HFF-Myc (cell line): Measurements from ENCODE around the gene RUNX1.
A peak's percentile ranks its signal among the peaks of the same experiment; 100 is the strongest.

Source experiments
- DNase-seq: peaks from one replicate; pipeline ENCODE4 v3.0.0-alpha.2; 2011; ENCODE audit warnings: low read depth; ENCODE audit errors: extremely low read depth
- H3K4me3 ChIP-seq: replicated peaks from 2 replicates; pipeline ENCODE4 v1.5.1; 2011; ENCODE audit warnings: low read depth, mild to moderate bottlenecking, control low read depth, low read length
- CTCF ChIP-seq: IDR thresholded peaks from 2 replicates; pipeline ENCODE4 v1.5.1; 2012; ENCODE audit warnings: mild to moderate bottlenecking, low read depth, low read length, control low read depth; ENCODE audit errors: missing control alignments

RUNX1 gene

GRCh38 chr21:34761758-34762330 is 287.3 kb downstream of the RUNX1 start:
- no peak for TF ChIP-seq CTCF
- no peak for DNase-seq

GRCh38 chr21:34754690-34755647 is 294.1 kb downstream of the RUNX1 start:
- TF ChIP-seq CTCF: no peak
- no peak for DNase-seq
- no peak overlapping the region for H3K4me3 ChIP-seq

More at GRCh38 chr21:34761758-34762330, 287.3 kb downstream of the RUNX1 start:
- no peak overlapping the region for H3K4me3 ChIP-seq

DNA sequence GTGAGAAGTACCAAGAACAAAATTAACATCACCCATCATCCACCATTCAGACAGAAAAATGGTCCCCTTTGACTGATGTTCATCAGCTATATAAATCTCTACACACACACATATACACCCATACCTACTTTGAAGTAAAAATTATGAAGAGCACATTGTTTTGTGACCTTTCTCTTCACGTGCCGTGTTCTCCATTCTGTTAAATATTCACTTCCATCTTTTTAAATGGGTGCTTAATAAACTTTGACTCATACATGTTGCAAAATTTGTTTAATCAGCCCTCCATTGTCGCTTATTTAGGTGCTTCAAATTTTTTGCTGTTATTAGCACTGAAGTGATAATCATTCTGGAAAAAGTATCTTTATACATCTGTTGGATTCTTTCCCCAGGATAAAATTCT is 300.2 kb downstream of the RUNX1 start:
- DNase-seq: no peak
- H3K4me3 ChIP-seq: no peak overlapping the region
- no peak for TF ChIP-seq CTCF

DNA sequence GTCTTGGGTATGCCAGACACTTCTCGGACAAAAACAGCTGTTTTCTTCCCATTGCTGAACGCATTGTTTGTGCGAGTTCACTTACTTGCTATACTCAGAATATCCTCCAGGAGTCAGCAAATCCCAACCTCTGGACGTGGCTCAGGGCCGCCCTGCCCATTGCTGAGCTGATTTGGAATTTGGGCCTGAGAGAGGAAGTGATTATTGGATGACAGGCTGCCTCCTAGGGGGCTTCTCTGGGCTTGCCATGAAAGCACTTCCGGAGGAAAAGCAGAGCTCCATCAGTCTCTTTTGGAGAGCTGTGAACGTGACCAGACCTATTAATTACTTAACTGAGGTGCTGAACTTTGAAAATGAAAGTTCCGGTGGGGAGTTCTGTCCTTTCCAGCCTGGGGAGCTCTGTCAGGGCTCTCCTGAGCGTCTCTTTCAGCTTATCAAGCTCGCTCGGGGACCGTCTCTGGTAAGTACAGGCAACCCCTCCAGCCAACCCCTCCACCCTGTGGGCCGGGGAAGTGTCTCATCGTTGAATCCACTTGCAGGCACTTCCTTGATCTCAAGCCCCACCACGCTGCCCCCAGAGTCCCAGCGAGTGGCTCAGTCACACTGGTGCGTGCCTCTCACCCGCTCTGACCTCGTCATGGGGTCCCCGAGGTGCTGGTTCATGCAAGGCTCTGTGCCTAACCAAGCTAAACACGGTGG is 303.4 kb downstream of the RUNX1 start:
- peak; percentile 80 for TF ChIP-seq CTCF
- H3K4me3 ChIP-seq: no peak overlapping the region
- peak; percentile 76 for DNase-seq

DNA sequence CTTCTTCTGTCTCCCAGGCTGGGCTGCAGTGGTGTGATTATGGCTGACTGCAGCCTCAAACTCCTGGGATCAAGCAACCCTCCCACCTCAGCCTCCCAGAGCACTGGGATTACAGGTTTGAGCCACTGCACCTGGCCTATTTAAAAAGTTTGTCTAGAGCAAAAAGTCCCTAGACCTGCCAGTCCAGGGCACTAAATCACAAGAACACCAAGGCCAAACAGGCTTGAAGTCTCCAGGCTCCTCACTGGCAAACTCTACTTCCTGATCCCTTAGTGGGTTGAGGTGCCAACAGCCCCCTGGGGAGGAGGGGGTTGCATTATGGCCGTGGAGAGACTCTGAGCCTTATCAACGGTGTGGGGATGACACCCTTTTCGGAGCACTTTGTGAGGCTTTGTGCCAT is 304.3 kb downstream of the RUNX1 start:
- H3K4me3 ChIP-seq: no peak overlapping the region
- no peak for TF ChIP-seq CTCF
- DNase-seq: no peak

DNA sequence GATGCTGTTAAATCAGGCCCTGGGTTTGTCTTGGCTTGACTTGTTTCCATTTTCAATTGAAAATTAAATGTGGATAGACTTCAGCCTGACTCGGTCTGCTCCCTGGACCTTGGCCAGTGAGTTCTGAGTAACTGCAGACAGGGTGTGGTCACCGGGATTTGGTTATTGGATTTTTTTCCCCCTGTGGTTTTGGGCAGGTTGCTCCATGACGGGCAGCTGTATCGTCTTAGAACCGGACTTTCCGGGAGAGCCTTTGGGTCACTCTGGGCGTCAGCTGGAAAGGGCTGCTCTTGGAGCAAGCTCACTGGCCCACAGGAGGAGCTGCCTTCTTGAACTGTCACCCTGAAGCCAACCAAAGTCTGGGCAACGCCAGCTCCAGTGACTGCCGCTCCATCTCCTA is 305.3 kb downstream of the RUNX1 start:
- DNase-seq: peak; percentile 46
- no peak for TF ChIP-seq CTCF
- no peak overlapping the region for H3K4me3 ChIP-seq
